Fibroblast of skin of right biceps (primary cell): ENCODE measurements around the gene SHROOM1.
"Not testable (repeated sequence)": the region's sequence is repeated elsewhere in the genome, so short reads cannot be mapped to it uniquely, and the experiment has no call there.

Experiments
- DNase-seq: peaks from one replicate; pipeline ENCODE4 v3.0.0-alpha.2; 2013

SHROOM1 gene

GRCh38 chr5:132805872-132806271 lies 24.6 kb downstream of the SHROOM1 start:
- not testable (repeated sequence) for DNase-seq

DNA sequence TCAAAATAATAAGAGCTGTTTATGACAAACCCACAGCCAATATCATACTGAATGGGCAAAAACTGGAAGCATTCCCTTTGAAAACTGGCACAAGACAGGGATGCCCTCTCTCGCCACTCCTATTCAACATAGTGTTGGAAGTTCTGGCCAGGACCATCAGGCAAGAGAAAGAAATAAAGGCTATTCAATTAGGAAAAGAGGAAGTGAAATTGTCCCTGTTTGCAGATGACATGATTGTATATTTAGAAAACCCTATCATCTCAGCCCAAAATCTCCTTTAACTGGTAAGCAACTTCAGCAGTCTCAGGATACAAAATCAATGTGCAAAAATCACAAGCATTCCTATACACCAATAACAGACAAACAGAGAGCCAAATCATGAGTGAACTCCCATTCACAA lies 26.2 kb downstream of the SHROOM1 start:
- not testable (repeated sequence) for DNase-seq

GRCh38 chr5:132802685-132803066 lies 27.8 kb downstream of the SHROOM1 start:
- DNase-seq, result not testable (repeated sequence)

DNA sequence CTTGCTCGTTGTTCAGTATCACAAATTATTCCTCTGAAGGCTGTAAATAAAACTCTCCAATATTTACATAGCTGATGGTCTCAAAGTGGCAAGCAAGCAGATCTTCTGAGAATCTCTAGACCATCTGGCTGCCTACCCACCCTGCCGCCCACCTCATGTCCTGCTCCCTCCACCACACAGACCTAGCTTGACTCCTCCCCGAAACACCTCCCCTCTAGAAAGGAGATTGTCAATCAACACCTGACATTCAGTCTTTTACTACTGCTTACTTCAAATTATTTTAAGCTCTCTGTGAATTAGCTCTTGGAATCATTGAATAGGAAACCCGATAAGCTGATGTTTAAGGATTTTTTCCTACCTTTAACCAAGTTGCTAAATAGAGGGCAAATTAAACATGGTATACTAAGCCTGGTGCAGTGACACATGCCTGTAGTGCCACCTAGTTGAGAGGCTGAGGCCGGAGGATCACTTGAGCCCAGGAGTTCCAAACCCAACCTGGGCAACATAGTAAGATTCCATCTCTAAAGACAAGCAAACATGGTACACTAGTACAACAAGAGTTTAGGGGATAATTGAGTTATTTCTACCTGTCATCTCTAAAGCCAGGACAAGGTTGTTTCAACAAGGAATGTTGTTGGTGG lies 28.3 kb downstream of the SHROOM1 start:
- DNase-seq, result no peak

DNA sequence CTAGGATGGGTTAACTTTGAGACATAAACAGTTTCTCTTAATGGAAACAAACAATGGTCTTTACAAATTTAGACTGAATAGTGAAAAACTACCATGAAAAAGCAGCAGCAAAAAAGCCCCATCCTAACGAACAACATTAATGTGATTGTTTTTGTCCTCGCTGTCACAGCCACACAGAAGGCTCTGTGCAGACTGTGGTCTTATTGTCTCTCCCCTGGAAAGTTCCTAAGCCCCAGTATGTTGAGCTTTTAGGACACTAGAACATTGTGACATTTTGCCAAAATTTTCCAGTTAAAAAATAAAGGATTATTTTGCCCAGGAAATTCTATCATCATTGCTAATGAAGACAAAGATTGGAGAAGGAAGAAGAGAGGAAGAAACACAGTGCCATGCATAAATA lies 29.9 kb downstream of the SHROOM1 start:
- DNase-seq, result no peak

- DNase-seq, result no peak
Observed at GRCh38 chr5:132799392-132799791, 31.1 kb downstream of the SHROOM1 start.

- DNase-seq, result no peak
Observed at GRCh38 chr5:132797651-132798050, 32.8 kb downstream of the SHROOM1 start.

DNA sequence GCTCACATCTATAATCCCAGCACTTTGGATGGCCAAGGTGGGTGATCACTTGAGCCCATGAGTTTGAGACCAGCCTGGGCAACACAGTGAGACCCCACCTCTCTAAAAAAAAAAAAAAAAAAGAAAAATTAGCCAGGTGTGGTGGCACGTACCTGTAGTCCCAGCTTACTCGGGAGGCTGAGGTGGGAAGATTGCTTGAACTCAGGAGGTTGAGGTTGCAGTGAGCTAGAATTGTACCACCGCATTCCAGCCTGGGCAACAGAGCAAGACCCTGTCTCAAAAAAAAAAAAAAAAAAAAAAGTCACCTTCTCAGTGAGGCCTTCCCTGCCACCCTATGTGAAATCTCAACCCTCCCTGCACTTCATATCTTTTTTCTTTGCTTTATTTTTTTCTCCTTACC lies 39.4 kb downstream of the SHROOM1 start:
- DNase-seq, result no peak

GRCh38 chr5:132790201-132790865 lies 40.1 kb downstream of the SHROOM1 start:
- no peak for DNase-seq

- DNase-seq, result no peak
Observed at GRCh38 chr5:132788990-132789886, 41.2 kb downstream of the SHROOM1 start.

GRCh38 chr5:132788508-132788907 lies 41.9 kb downstream of the SHROOM1 start:
- DNase-seq, result no peak

GRCh38 chr5:132787076-132787475 lies 43.4 kb downstream of the SHROOM1 start:
- peak; percentile 65 for DNase-seq

GRCh38 chr5:132785864-132786263 lies 44.6 kb downstream of the SHROOM1 start:
- no peak for DNase-seq

DNA sequence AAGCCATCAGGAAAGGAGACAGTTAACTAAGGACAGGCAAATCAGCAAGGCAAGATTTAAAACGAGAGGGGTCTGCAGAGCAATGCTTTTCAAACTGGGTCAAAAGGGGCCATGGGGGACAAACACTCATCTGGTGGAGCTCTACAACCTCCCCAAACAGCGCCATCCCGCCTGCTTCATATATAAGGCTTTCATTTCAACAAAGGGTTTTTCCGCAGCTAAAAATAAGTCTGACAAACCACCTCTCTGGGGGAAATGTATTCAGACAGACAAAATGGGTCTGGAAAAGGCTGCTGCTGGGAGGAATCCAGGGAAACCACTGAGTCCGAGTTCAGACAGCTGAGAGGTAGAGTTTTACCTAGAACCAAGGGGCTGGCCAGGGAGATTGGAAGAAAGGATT lies 45.1 kb downstream of the SHROOM1 start:
- DNase-seq, result peak; percentile 38

- peak; percentile 81 for DNase-seq
Observed at GRCh38 chr5:132782101-132782500, 48.3 kb downstream of the SHROOM1 start.

- no peak for DNase-seq
Observed at GRCh38 chr5:132781029-132781428, 49.4 kb downstream of the SHROOM1 start.

DNA sequence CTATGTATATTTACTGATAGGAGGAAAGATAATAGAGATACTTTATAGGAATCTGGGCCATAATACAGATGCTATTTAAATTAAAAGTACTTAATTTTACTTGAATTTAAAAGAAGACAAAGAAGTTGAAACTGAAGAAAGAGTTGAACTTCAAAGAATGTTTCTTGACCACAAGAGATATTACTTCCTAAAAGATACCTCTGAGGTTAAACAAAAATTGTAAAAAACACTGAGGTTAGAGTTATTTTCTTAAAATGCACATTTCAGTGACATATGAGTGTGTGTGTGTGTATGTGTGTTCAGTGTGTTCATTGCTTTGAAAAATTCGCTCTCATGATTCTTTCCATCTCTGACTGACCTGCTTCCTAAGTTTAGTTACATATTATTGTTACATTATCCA lies 49.9 kb downstream of the SHROOM1 start:
- no peak for DNase-seq

- DNase-seq, result no peak
Observed at GRCh38 chr5:132779961-132780360, 50.5 kb downstream of the SHROOM1 start.

DNA sequence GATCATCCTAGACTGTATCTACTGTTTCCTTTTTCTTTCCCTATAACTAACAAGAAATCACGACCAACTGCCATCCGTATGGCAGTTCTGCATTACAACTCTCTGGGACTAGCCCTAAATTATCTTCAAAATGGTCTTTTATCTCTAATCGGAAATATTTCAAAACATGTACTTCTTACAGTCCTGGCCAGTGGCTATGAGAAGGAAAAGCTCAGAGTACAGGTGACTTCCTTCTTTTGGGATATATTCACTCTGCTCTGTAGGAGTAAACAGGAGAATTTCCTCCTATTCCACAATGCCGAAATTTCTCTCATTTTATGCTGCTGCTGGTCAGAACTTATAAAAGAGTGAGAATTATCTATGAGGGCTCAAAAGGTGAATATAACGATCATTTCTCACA lies 51.6 kb downstream of the SHROOM1 start:
- DNase-seq, result no peak

GRCh38 chr5:132778129-132778528 lies 52.3 kb downstream of the SHROOM1 start:
- DNase-seq, result no peak

DNA sequence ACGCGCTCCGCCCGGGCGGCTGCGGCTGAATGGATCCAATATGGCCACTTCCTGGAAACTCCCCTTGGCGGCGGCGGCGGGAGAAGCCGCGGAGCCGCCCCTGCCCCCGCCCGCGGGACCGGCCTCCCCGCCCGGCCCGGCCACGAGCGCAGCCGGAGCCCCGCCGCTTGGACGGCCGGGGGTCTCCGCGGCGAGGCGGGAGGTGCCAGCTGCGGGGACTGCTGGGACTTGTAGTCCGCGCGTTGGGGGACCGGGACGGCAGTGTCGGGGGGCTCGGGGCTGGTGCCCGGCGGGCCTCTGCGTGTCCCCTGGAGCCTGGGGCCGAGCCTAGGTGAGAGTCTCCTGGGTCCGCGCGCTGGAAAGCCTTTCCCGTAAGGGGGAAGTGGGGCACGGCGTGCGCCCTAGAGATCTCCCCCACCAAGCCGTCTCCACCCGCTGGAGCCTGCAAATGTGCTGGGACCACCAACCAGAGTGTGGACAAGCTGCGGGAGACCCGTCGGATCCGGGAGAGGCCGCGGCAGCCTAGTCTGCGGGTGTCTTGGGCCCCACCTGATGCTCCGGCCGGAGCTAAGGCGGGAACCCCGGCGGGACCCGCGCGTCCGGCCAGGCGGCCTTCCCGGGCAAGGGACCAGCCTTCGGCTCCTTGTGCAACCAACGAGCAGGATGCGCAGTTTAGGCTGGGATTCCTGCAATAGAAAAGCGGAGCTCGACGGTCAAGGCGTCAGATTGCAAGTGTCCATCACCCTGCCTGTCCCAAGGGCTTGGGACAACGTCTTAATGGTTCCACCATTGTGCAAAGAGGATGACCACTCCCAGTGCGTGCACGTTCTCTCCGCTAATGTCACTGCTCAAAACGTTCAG lies 53.0 kb downstream of the SHROOM1 start, which contains the start of gene SEPTIN8:
Gene SEPTIN8, minus strand, starts transcription at position 31 of the 861 bp plus-strand sequence. CDS start 102 bp downstream, outside the sequence.
- DNase-seq, result peak; percentile 54

- no peak for DNase-seq
Observed at GRCh38 chr5:132776938-132777208, 53.6 kb downstream of the SHROOM1 start.
